ENCODE measurements around the gene PITX1. TPM values are rescaled to one million over a fixed set of nuclear protein-coding genes. Genes with fewer than 3 reads are reported as not detected.

PITX1 gene
- total RNA-seq, 1 donor from 2014 or later: 89.6 TPM

DNA sequence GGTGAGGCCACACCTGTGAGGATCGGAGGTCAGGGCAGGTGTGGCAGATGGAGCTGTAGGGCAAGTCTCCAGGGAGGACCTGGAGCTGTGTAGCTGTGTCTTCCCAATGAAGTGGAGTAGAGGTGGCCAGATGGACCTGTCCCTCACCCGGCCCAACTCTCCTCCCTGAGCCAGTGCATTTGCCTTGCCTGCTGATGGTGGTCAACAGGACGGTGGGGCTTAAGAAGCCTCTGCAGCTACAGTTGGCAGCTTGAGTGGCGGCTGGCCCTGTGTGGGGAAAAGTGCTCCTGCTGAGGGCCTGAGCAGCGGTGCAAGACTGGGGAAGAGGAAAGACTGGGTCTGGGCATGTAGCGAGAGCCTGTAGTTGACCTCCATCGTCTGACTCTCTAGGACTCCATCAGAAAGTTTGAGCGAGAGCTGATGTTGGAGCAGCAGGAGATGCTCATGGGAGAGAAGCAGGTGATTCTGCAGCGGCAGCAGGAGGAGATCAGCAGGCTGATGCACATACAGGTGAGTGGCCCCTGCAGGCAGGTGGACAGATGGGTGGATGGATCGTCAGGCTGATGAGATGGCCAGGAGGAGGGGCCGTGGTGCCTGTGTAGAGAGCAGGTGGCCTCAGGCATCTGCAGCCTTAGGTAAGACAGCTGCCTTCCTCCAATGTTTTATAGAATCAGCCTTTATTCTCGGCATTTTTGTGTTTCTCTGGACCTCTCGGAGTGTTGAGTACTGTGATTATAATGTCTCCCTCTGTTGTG lies 24.9 kb downstream of the PITX1 start:
- H3K27me3 Mint-ChIP-seq (ENCODE audit: low read depth): no peaks in the 10 kb centered on the region

DNA sequence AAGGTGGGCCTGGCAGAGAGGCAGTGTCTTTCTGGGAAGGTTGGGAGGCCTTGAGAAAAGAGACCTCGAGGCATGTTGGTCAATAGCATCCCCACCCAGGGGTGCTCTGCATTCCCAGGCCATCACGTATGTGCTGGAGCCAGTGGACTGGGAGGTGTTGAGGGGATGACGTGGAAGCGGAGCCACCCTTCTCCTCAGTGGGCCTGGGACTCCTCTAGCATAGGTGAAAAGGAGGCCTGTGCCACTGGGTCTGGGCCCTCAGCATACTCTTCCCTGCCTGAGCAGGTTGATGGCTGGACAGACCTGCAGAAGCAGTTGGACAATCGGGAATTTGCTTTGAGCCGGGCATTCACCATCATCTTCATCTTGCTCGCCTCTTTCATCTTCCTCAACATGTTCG lies 25.5 kb downstream of the PITX1 start:
- no peak for DNase-seq (ENCODE audit: low spot score in 2 of 2, unreplicated experiment in 2 of 2)
- no peaks in the 10 kb centered on the region for H3K9me3 Mint-ChIP-seq
- no peaks in the 10 kb centered on the region for H3K4me1 Mint-ChIP-seq
- no peak overlapping the region for H3K27ac Mint-ChIP-seq
- TF ChIP-seq, protein P1, sequence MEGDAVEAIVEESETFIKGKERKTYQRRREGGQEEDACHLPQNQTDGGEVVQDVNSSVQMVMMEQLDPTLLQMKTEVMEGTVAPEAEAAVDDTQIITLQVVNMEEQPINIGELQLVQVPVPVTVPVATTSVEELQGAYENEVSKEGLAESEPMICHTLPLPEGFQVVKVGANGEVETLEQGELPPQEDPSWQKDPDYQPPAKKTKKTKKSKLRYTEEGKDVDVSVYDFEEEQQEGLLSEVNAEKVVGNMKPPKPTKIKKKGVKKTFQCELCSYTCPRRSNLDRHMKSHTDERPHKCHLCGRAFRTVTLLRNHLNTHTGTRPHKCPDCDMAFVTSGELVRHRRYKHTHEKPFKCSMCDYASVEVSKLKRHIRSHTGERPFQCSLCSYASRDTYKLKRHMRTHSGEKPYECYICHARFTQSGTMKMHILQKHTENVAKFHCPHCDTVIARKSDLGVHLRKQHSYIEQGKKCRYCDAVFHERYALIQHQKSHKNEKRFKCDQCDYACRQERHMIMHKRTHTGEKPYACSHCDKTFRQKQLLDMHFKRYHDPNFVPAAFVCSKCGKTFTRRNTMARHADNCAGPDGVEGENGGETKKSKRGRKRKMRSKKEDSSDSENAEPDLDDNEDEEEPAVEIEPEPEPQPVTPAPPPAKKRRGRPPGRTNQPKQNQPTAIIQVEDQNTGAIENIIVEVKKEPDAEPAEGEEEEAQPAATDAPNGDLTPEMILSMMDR (IDR thresholded peaks at IDR 0.05; ENCODE audit: unreplicated experiment): no peak
- peaks cover 14% of the 10 kb centered on the region for H3K36me3 Mint-ChIP-seq
- no peak overlapping the region for H3K4me3 Mint-ChIP-seq
- no peaks in the 10 kb centered on the region for H3K27me3 Mint-ChIP-seq (ENCODE audit: low read depth)

More for the DNA sequence above, 24.9 kb downstream of the PITX1 start:
- H3K4me3 Mint-ChIP-seq: no peak overlapping the region
- H3K36me3 Mint-ChIP-seq: peaks cover 12% of the 10 kb centered on the region
- H3K4me1 Mint-ChIP-seq: no peaks in the 10 kb centered on the region
- DNase-seq (ENCODE audit: low spot score in 2 of 2, unreplicated experiment in 2 of 2): no peak
- no peaks in the 10 kb centered on the region for H3K9me3 Mint-ChIP-seq
- TF ChIP-seq, protein P1 (IDR thresholded peaks at IDR 0.05; ENCODE audit: unreplicated experiment): no peak
- H3K27ac Mint-ChIP-seq: no peak overlapping the region

DNA sequence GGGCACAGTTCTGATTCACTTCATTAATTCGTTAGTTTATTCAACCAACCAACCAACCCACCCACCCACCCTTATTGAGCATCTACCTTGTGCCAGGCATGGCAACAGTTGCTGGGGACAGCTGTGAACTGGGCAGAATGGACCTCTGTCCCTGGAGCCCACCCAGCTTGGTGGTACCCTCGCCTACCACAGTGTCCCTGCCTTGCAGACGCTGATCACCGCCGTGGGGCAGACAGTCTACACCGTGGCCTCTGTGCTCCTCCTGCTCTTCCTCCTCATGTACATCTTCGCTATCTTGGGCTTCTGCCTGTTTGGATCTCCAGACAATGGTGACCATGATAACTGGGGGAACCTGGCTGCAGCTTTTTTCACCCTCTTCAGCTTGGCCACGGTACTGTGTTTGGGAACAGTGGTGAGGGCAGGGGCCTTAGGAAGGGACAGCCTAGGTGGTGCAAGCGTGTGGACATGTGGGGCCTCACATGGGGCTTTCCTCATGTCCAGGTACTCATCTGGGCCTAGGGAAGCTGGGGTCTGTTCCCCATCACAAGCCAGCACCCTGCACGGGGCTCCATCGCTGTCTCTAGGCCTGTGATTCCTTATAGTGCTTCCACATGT lies 26.2 kb downstream of the PITX1 start:
- no peak for DNase-seq (ENCODE audit: low spot score in 2 of 2, unreplicated experiment in 2 of 2)
- no peaks in the 10 kb centered on the region for H3K27me3 Mint-ChIP-seq (ENCODE audit: low read depth)
- H3K9me3 Mint-ChIP-seq: no peaks in the 10 kb centered on the region
- TF ChIP-seq, protein P1 (IDR thresholded peaks at IDR 0.05; ENCODE audit: unreplicated experiment): no peak
- H3K4me1 Mint-ChIP-seq: no peaks in the 10 kb centered on the region
- H3K4me3 Mint-ChIP-seq: no peak overlapping the region
- no peak overlapping the region for H3K27ac Mint-ChIP-seq
- peaks cover 14% of the 10 kb centered on the region for H3K36me3 Mint-ChIP-seq

DNA sequence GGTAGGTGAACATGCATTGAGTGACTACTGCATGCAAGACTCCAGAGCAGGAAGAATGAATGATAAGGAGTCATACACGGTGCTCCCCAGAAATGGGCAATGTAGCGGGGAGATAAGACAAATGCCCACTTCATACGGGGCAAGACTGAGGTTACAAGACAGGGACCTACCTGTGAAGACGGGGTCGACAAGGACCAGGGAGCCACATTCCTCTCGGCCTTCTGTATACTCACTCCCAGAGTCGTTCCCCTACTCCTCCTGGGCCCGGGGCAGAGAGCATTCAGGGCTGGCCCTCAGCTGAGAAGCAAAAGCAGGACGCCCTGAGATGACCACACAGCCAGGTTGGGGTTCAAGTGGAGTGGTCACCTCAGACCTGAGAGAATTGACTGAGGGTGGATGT lies 26.7 kb downstream of the PITX1 start:
- Mint-ChIP-seq H3K27me3 (ENCODE audit: low read depth) (peaks cover 4% of the 10 kb centered on the region), H3K27ac (no peak overlapping the region), H3K4me3 (no peak overlapping the region), H3K9me3 (peaks cover 4% of the 10 kb centered on the region), H3K4me1 (no peaks in the 10 kb centered on the region), H3K36me3 (peaks cover 18% of the 10 kb centered on the region)
- DNase-seq (ENCODE audit: low spot score in 2 of 2, unreplicated experiment in 2 of 2): no peak
- TF ChIP-seq, protein P1 (IDR thresholded peaks at IDR 0.05; ENCODE audit: unreplicated experiment): no peak

DNA sequence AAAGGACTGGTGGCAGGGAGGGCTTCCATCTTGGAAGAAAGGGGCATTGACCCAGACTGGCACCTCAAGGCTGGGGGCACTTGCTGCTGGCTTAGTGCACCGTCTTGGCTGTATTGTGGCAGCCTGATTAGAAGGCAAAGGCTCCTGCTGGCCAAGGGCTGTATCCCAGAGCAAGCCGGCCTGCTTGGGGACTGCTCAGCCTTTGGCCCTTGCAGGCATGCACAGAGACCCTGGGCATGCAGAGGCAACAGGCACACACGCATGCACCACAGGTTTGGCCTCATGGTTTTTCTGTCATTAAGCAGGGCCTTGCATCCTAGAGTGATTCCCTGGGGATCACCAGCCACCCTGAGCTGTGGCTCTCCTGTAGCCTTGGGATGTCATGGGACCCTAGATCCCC lies 29.0 kb downstream of the PITX1 start:
- TF ChIP-seq, protein P1 (IDR thresholded peaks at IDR 0.05; ENCODE audit: unreplicated experiment): no peak
- no peak for DNase-seq (ENCODE audit: low spot score in 2 of 2, unreplicated experiment in 2 of 2)
- H3K36me3 Mint-ChIP-seq: peaks cover 23% of the 10 kb centered on the region
- no peaks in the 10 kb centered on the region for H3K4me1 Mint-ChIP-seq
- H3K27me3 Mint-ChIP-seq (ENCODE audit: low read depth): peaks cover 15% of the 10 kb centered on the region
- peaks cover 5% of the 10 kb centered on the region for H3K9me3 Mint-ChIP-seq
- H3K4me3 Mint-ChIP-seq: no peak overlapping the region
- H3K27ac Mint-ChIP-seq: no peak overlapping the region

All from mesothelial cell of epicardium (in vitro differentiated cells).